ENCODE data around the gene RAI1. TPM values are rescaled to one million over a fixed set of nuclear protein-coding genes. Genes with fewer than 3 reads are reported as not detected.

The RAI1 gene
- total RNA-seq, 1 donor from 2014 or later: 29.2 TPM

GRCh38 chr17:17830740-17831207 lies 149.5 kb downstream of the RAI1 start:
- peak overlapping the region; percentile 81 for H3K27ac ChIP-seq
- H3K27me3 ChIP-seq: no peaks in the 10 kb centered on the region
- no peaks in the 10 kb centered on the region for H3K9me3 ChIP-seq
- no peak overlapping the region for H3K4me3 ChIP-seq
- H3K36me3 ChIP-seq: no peaks in the 10 kb centered on the region
- TF ChIP-seq POLR2AphosphoS5 (IDR thresholded peaks at IDR 0.05; ENCODE audit: insufficient read depth in 1 of 2, low read depth in 1 of 2): no peak
- TF ChIP-seq, protein P1, sequence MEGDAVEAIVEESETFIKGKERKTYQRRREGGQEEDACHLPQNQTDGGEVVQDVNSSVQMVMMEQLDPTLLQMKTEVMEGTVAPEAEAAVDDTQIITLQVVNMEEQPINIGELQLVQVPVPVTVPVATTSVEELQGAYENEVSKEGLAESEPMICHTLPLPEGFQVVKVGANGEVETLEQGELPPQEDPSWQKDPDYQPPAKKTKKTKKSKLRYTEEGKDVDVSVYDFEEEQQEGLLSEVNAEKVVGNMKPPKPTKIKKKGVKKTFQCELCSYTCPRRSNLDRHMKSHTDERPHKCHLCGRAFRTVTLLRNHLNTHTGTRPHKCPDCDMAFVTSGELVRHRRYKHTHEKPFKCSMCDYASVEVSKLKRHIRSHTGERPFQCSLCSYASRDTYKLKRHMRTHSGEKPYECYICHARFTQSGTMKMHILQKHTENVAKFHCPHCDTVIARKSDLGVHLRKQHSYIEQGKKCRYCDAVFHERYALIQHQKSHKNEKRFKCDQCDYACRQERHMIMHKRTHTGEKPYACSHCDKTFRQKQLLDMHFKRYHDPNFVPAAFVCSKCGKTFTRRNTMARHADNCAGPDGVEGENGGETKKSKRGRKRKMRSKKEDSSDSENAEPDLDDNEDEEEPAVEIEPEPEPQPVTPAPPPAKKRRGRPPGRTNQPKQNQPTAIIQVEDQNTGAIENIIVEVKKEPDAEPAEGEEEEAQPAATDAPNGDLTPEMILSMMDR (IDR thresholded peaks at IDR 0.05): no peak
- TF ChIP-seq POLR2A (IDR thresholded peaks at IDR 0.05): no peak
- H3K4me1 ChIP-seq: peaks cover 84% of the 10 kb centered on the region
- DNase-seq (ENCODE audit: extremely low spot score in 2 of 2): no peak
- intact Hi-C loops (cut with DNase I): no loop called here

- Histone ChIP-seq H3K4me1 (peaks cover 79% of the 10 kb centered on the region), H3K36me3 (no peaks in the 10 kb centered on the region), H3K9me3 (no peaks in the 10 kb centered on the region), H3K4me3 (no peak overlapping the region), H3K27me3 (no peaks in the 10 kb centered on the region), H3K27ac (peak overlapping the region; percentile 81)
- intact Hi-C loops (cut with DNase I): no loop called here
- TF ChIP-seq, protein P1 (IDR thresholded peaks at IDR 0.05): no peak
- no peak for TF ChIP-seq POLR2A (IDR thresholded peaks at IDR 0.05)
- TF ChIP-seq POLR2AphosphoS5 (IDR thresholded peaks at IDR 0.05; ENCODE audit: insufficient read depth in 1 of 2, low read depth in 1 of 2): peak in 1 of 2 donors; percentile 37
- DNase-seq (ENCODE audit: extremely low spot score in 2 of 2): no peak
Observed at GRCh38 chr17:17831208-17832031, 150.2 kb downstream of the RAI1 start.

DNA sequence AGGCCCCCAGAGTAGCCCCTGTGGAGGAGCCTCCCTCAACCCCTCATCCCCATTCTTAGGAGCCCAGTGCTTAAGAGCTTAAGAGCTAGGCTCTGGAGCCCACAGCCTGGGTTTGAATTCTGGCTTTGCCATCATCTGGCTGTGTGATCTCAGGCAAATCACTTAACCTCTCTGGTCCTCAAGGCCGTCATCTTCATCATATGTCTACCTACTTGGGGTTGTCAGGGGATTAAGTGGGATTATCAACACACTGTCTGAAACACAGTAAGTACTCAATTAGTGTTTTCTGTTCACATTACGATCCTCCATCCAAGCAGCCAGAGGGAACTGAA lies 150.7 kb downstream of the RAI1 start:
- Histone ChIP-seq H3K9me3 (no peaks in the 10 kb centered on the region), H3K27ac (peak overlapping the region; percentile 81), H3K36me3 (no peaks in the 10 kb centered on the region), H3K27me3 (no peaks in the 10 kb centered on the region), H3K4me1 (peaks cover 76% of the 10 kb centered on the region), H3K4me3 (no peak overlapping the region)
- DNase-seq (ENCODE audit: extremely low spot score in 2 of 2): no peak
- intact Hi-C loops (cut with DNase I): no loop called here
- TF ChIP-seq POLR2A (IDR thresholded peaks at IDR 0.05) (no peak), POLR2AphosphoS5 (IDR thresholded peaks at IDR 0.05; ENCODE audit: insufficient read depth in 1 of 2, low read depth in 1 of 2) (no peak)
- TF ChIP-seq, protein P1 (IDR thresholded peaks at IDR 0.05): no peak

DNA sequence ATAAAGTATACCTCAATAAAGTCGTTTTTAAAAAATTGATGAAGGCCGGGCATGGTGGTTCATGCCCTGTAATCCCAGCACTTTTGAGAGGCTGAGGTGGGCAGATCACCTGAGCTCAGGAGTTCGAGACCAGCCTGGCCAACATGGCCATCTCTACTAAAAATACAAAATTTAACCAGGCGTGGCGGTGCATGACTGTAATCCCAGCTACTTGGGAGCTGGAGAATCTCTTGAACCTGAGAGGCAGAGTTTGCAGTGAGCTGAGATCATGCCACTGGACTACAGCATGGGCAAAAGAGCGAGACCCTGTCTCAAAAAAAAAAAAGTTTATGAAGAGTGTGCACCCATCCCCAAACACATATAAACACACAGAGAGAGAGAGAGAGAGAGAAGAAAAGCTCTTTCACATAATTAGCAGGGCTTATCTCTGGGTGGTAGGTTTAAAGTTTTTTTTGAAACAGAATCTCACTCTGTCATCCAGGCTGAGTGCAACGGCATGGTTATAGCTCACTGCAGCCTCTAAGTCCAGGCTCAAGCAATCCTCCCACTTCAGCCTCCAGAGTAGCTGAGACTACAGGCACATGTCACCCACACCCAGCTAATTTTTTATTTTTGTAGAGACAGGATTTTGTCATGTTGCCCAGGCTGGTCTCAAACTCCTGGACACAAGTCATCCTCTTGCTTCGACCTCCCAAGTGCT lies 152.6 kb downstream of the RAI1 start:
- intact Hi-C loops (cut with DNase I): no loop called here
- H3K27ac ChIP-seq: no peak overlapping the region
- H3K27me3 ChIP-seq: no peaks in the 10 kb centered on the region
- H3K4me1 ChIP-seq: peaks cover 82% of the 10 kb centered on the region
- no peak overlapping the region for H3K4me3 ChIP-seq
- TF ChIP-seq POLR2AphosphoS5 (IDR thresholded peaks at IDR 0.05; ENCODE audit: insufficient read depth in 1 of 2, low read depth in 1 of 2) (no peak), POLR2A (IDR thresholded peaks at IDR 0.05) (no peak)
- TF ChIP-seq, protein P1 (IDR thresholded peaks at IDR 0.05): no peak
- no peaks in the 10 kb centered on the region for H3K36me3 ChIP-seq
- H3K9me3 ChIP-seq: no peaks in the 10 kb centered on the region
- DNase-seq (ENCODE audit: extremely low spot score in 2 of 2): no peak
